Measurements from ENCODE around the gene OLFML2A.

The OLFML2A gene

DNA sequence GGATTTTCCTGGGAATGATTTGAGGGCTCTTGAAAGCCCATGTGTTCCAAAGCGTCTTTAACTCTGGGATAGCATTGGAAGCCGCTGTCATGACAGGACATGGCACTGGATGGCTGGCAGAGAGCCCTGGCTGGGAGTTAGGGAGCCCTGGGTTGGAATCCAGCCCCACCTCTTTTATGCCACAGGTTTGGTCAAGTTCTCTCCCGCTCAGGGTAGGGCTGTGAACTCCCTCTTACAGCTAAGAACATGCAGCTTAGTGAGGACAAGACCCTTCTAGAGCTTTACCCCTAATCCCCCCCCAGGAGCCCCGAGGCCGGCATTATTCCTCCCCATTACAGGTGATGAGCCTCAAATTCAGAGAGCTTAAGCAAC is 37.2 kb downstream of the OLFML2A start:
- peaks cover 4 to 27% of the 10 kb centered on the region in 2 donors for H3K4me1 ChIP-seq (ENCODE audit: control insufficient read depth in 1 of 2, insufficient read depth in 2 of 2, low read length in 2 of 2)
- no peak overlapping the region for H3K4me3 ChIP-seq (ENCODE audit: low read depth in 1 of 2, low read length in 2 of 2)
- H3K27me3 ChIP-seq (ENCODE audit: low read depth, low read length) = no peaks in the 10 kb centered on the region
- no peaks in the 10 kb centered on the region for H3K36me3 ChIP-seq (ENCODE audit: control insufficient read depth in 1 of 2, insufficient read depth in 2 of 2, low read length in 2 of 2)
- H3K27ac ChIP-seq (ENCODE audit: low read length) = no peak overlapping the region
- H3K9me3 ChIP-seq (ENCODE audit: control insufficient read depth in 1 of 2, low read length in 2 of 2) = no peaks in the 10 kb centered on the region

DNA sequence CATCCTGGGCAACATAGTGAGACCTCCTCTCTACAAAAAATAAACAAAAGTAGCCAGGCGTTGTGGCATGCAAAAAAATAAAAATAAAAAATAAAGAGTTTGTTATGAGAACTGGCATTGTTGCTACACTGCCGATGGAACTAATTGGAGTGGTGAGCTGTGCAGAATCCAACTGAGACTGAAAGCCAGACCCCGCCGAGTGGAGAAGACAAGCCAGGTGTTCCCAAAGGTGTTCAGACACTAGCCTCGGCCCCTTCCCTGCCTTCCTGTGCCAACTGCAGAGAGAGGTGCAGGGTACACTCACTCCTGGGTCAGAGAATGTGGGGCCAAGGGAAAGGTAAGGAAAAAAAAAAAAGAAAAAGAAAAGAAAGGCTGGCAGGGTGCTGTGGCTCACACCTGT is 38.7 kb downstream of the OLFML2A start:
- H3K9me3 ChIP-seq (ENCODE audit: control insufficient read depth in 1 of 2, low read length in 2 of 2) = no peaks in the 10 kb centered on the region
- no peak overlapping the region for H3K27ac ChIP-seq (ENCODE audit: low read length)
- peaks cover 4 to 27% of the 10 kb centered on the region in 2 donors for H3K4me1 ChIP-seq (ENCODE audit: control insufficient read depth in 1 of 2, insufficient read depth in 2 of 2, low read length in 2 of 2)
- H3K27me3 ChIP-seq (ENCODE audit: low read depth, low read length) = no peaks in the 10 kb centered on the region
- no peaks in the 10 kb centered on the region for H3K36me3 ChIP-seq (ENCODE audit: control insufficient read depth in 1 of 2, insufficient read depth in 2 of 2, low read length in 2 of 2)
- no peak overlapping the region for H3K4me3 ChIP-seq (ENCODE audit: low read depth in 1 of 2, low read length in 2 of 2)

DNA sequence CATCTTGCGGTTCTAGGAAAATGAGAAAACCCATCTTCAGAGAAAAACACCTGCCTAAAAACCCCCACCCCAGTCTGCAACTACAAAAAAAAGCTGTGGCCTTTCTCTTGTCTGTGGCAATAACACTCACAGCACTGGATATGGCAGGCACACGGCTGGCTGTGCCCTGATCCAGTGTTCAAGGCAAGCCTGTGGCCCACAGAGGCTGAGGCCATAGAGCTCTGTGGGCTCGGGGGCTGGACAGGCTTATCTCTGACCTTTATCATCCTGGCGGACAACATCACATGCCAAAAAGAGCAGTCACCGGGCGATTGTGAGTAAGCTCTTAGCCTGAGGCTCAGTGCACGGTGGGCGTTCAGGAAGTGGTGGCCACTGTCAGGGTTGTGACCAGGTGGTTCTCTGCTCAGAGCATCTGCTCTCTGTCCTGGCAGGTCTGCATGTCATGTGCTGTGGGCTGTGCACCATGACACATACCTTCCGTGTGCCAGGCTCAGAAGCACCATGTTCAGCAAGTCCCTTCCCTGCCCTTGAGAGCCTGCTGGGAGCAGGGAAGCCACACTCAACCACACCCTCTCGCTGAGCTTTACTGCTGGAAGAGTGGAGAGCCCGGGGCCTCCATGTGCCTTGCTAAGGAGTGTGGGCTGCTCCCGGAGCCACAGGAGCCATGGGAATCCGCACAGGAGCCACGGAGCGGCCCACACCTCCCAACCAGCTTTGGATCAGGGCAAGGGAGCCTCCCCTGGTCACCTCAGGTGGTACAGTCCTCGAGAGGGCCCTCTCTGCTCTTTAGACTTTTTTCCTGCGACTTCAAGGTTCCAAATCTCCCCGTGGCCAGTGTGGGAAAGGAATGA is 41.7 kb downstream of the OLFML2A start:
- Histone ChIP-seq H3K4me3 (ENCODE audit: low read depth in 1 of 2, low read length in 2 of 2) (no peak overlapping the region), H3K36me3 (ENCODE audit: control insufficient read depth in 1 of 2, insufficient read depth in 2 of 2, low read length in 2 of 2) (no peaks in the 10 kb centered on the region), H3K4me1 (ENCODE audit: control insufficient read depth in 1 of 2, insufficient read depth in 2 of 2, low read length in 2 of 2) (no peaks in the 10 kb centered on the region), H3K27ac (ENCODE audit: low read length) (no peak overlapping the region), H3K9me3 (ENCODE audit: control insufficient read depth in 1 of 2, low read length in 2 of 2) (no peaks in the 10 kb centered on the region), H3K27me3 (ENCODE audit: low read depth, low read length) (no peaks in the 10 kb centered on the region)

GRCh38 chr9:124820698-124821623 is 44.0 kb downstream of the OLFML2A start:
- Histone ChIP-seq H3K4me3 (ENCODE audit: low read depth in 1 of 2, low read length in 2 of 2) (no peak overlapping the region), H3K36me3 (ENCODE audit: control insufficient read depth in 1 of 2, insufficient read depth in 2 of 2, low read length in 2 of 2) (no peaks in the 10 kb centered on the region), H3K27ac (ENCODE audit: low read length) (no peak overlapping the region), H3K27me3 (ENCODE audit: low read depth, low read length) (no peaks in the 10 kb centered on the region), H3K9me3 (ENCODE audit: control insufficient read depth in 1 of 2, low read length in 2 of 2) (no peaks in the 10 kb centered on the region), H3K4me1 (ENCODE audit: control insufficient read depth in 1 of 2, insufficient read depth in 2 of 2, low read length in 2 of 2) (no peaks in the 10 kb centered on the region)

- H3K4me3 ChIP-seq (ENCODE audit: low read depth in 1 of 2, low read length in 2 of 2) = no peak overlapping the region
- no peak overlapping the region for H3K27ac ChIP-seq (ENCODE audit: low read length)
- peaks cover 0 to 17% of the 10 kb centered on the region in 2 donors for H3K4me1 ChIP-seq (ENCODE audit: control insufficient read depth in 1 of 2, insufficient read depth in 2 of 2, low read length in 2 of 2)
- H3K9me3 ChIP-seq (ENCODE audit: control insufficient read depth in 1 of 2, low read length in 2 of 2) = no peaks in the 10 kb centered on the region
- no peaks in the 10 kb centered on the region for H3K36me3 ChIP-seq (ENCODE audit: control insufficient read depth in 1 of 2, insufficient read depth in 2 of 2, low read length in 2 of 2)
- no peaks in the 10 kb centered on the region for H3K27me3 ChIP-seq (ENCODE audit: low read depth, low read length)
Measured at GRCh38 chr9:124828489-124829333, 51.8 kb downstream of the OLFML2A start.

GRCh38 chr9:124829334-124829669 is 52.4 kb downstream of the OLFML2A start:
- Histone ChIP-seq H3K9me3 (ENCODE audit: control insufficient read depth in 1 of 2, low read length in 2 of 2) (no peaks in the 10 kb centered on the region), H3K27ac (ENCODE audit: low read length) (no peak overlapping the region), H3K36me3 (ENCODE audit: control insufficient read depth in 1 of 2, insufficient read depth in 2 of 2, low read length in 2 of 2) (no peaks in the 10 kb centered on the region), H3K4me3 (ENCODE audit: low read depth in 1 of 2, low read length in 2 of 2) (no peak overlapping the region), H3K27me3 (ENCODE audit: low read depth, low read length) (no peaks in the 10 kb centered on the region), H3K4me1 (ENCODE audit: control insufficient read depth in 1 of 2, insufficient read depth in 2 of 2, low read length in 2 of 2) (peaks cover 1 to 18% of the 10 kb centered on the region in 2 donors)

- Histone ChIP-seq H3K36me3 (ENCODE audit: control insufficient read depth in 1 of 2, insufficient read depth in 2 of 2, low read length in 2 of 2) (no peaks in the 10 kb centered on the region), H3K27me3 (ENCODE audit: low read depth, low read length) (no peaks in the 10 kb centered on the region), H3K27ac (ENCODE audit: low read length) (no peak overlapping the region), H3K4me3 (ENCODE audit: low read depth in 1 of 2, low read length in 2 of 2) (no peak overlapping the region), H3K4me1 (ENCODE audit: control insufficient read depth in 1 of 2, insufficient read depth in 2 of 2, low read length in 2 of 2) (peaks cover 10 to 31% of the 10 kb centered on the region in 2 donors), H3K9me3 (ENCODE audit: control insufficient read depth in 1 of 2, low read length in 2 of 2) (no peaks in the 10 kb centered on the region)
Measured at GRCh38 chr9:124830593-124830992, 53.7 kb downstream of the OLFML2A start.

DNA sequence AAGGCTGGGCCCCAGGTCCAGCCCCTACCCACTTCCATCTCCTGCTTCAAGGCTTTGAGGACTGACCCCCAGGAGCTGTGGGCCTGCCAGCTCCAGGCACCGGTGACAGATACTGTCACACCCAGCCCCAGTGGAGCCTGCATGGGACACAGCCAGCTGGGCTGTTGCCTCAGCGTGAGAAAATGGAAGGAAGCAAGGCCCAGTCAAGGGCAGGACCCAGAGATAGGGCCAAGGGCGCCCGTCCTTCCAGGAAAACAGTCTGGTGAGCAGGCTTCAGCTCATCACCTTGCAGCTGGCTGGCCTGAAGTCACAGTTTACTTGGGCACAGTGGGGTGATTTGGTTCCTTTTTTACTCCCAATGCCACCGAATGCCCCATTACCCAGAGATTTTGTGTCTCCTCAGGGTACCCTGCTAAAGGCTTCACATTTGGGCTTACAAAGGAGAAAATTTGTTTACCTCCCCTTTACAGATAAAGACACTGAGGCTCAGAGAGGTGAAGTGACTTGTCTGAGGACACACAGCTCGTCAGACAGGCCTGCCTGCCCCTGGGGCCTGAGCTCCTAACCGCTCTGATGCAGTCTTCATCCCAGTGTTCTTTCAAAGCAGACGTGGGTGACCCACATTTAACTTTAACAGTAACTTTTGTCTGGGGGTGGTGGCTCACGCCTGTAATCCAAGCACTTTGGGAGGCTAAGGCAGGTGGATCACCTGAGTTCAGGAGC is 54.9 kb downstream of the OLFML2A start:
- peaks cover 10 to 35% of the 10 kb centered on the region in 2 donors for H3K4me1 ChIP-seq (ENCODE audit: control insufficient read depth in 1 of 2, insufficient read depth in 2 of 2, low read length in 2 of 2)
- no peak overlapping the region for H3K4me3 ChIP-seq (ENCODE audit: low read depth in 1 of 2, low read length in 2 of 2)
- H3K9me3 ChIP-seq (ENCODE audit: control insufficient read depth in 1 of 2, low read length in 2 of 2) = no peaks in the 10 kb centered on the region
- H3K27me3 ChIP-seq (ENCODE audit: low read depth, low read length) = no peaks in the 10 kb centered on the region
- H3K36me3 ChIP-seq (ENCODE audit: control insufficient read depth in 1 of 2, insufficient read depth in 2 of 2, low read length in 2 of 2) = no peaks in the 10 kb centered on the region
- H3K27ac ChIP-seq (ENCODE audit: low read length) = no peak overlapping the region

GRCh38 chr9:124834591-124834990 is 57.7 kb downstream of the OLFML2A start:
- no peaks in the 10 kb centered on the region for H3K9me3 ChIP-seq (ENCODE audit: control insufficient read depth in 1 of 2, low read length in 2 of 2)
- peaks cover 10 to 35% of the 10 kb centered on the region in 2 donors for H3K4me1 ChIP-seq (ENCODE audit: control insufficient read depth in 1 of 2, insufficient read depth in 2 of 2, low read length in 2 of 2)
- H3K27me3 ChIP-seq (ENCODE audit: low read depth, low read length) = no peaks in the 10 kb centered on the region
- H3K4me3 ChIP-seq (ENCODE audit: low read depth in 1 of 2, low read length in 2 of 2) = no peak overlapping the region
- no peaks in the 10 kb centered on the region for H3K36me3 ChIP-seq (ENCODE audit: control insufficient read depth in 1 of 2, insufficient read depth in 2 of 2, low read length in 2 of 2)
- no peak overlapping the region for H3K27ac ChIP-seq (ENCODE audit: low read length)

- peak overlapping the region; percentile 8 for H3K27ac ChIP-seq (ENCODE audit: low read length)
Measured at GRCh38 chr9:124835026-124835557, 58.2 kb downstream of the OLFML2A start.

More at GRCh38 chr9:124835026-124835557, 58.2 kb downstream of the OLFML2A start:
- no peaks in the 10 kb centered on the region for H3K27me3 ChIP-seq (ENCODE audit: low read depth, low read length)
- no peak overlapping the region for H3K4me3 ChIP-seq (ENCODE audit: low read depth in 1 of 2, low read length in 2 of 2)
- no peaks in the 10 kb centered on the region for H3K9me3 ChIP-seq (ENCODE audit: control insufficient read depth in 1 of 2, low read length in 2 of 2)
- no peaks in the 10 kb centered on the region for H3K36me3 ChIP-seq (ENCODE audit: control insufficient read depth in 1 of 2, insufficient read depth in 2 of 2, low read length in 2 of 2)
- H3K4me1 ChIP-seq (ENCODE audit: control insufficient read depth in 1 of 2, insufficient read depth in 2 of 2, low read length in 2 of 2) = peaks cover 10 to 38% of the 10 kb centered on the region in 2 donors
